Measurements from ENCODE around the gene C22orf31. TPM values are rescaled to one million over a fixed set of nuclear protein-coding genes. Genes with fewer than 3 reads are reported as not detected.

C22orf31 gene
- total RNA-seq, 4 donors from 2014 or later, result not detected

GRCh38 chr22:29016067-29016938 is 45.3 kb downstream of the C22orf31 start:
- TF ChIP-seq, protein P1, sequence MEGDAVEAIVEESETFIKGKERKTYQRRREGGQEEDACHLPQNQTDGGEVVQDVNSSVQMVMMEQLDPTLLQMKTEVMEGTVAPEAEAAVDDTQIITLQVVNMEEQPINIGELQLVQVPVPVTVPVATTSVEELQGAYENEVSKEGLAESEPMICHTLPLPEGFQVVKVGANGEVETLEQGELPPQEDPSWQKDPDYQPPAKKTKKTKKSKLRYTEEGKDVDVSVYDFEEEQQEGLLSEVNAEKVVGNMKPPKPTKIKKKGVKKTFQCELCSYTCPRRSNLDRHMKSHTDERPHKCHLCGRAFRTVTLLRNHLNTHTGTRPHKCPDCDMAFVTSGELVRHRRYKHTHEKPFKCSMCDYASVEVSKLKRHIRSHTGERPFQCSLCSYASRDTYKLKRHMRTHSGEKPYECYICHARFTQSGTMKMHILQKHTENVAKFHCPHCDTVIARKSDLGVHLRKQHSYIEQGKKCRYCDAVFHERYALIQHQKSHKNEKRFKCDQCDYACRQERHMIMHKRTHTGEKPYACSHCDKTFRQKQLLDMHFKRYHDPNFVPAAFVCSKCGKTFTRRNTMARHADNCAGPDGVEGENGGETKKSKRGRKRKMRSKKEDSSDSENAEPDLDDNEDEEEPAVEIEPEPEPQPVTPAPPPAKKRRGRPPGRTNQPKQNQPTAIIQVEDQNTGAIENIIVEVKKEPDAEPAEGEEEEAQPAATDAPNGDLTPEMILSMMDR (IDR thresholded peaks at IDR 0.05), result no peak
- no peak for DNase-seq (ENCODE audit: low spot score)
- ATAC-seq (ENCODE audit: low FRiP score), result no peak

DNA sequence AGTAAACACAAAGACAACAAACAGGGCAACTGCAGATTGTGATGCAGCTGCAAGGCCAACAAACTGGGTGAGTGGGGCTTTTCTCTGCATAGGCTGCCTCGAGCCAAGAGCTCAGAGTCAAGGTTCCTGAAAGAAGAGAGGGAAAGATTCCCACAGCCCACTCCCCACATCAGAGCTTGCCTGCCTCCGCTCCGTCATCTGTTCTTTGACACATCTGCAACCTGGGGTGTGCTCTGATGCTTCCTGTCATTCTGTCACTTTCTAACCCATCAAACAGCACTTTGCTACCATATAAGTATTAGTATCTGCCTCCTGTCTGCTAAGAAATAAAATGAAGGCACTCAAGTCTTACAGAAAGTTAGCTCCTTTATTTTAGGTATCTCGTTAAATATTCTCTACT is 46.9 kb downstream of the C22orf31 start:
- DNase-seq (ENCODE audit: low spot score), result no peak
- ATAC-seq (ENCODE audit: low FRiP score), result no peak

GRCh38 chr22:29014293-29014692 is 47.3 kb downstream of the C22orf31 start:
- ATAC-seq (ENCODE audit: low FRiP score), result no peak
- TF ChIP-seq, protein P1 (IDR thresholded peaks at IDR 0.05), result no peak
- DNase-seq (ENCODE audit: low spot score), result no peak

More for the DNA sequence above, 46.9 kb downstream of the C22orf31 start:
- TF ChIP-seq, protein P1 (IDR thresholded peaks at IDR 0.05), result no peak

- TF ChIP-seq, protein P1 (IDR thresholded peaks at IDR 0.05), result no peak
- no peak for ATAC-seq (ENCODE audit: low FRiP score)
- no peak for DNase-seq (ENCODE audit: low spot score)
These were observed 48.7 kb downstream of the C22orf31 start for GRCh38 chr22:29012952-29013351.

DNA sequence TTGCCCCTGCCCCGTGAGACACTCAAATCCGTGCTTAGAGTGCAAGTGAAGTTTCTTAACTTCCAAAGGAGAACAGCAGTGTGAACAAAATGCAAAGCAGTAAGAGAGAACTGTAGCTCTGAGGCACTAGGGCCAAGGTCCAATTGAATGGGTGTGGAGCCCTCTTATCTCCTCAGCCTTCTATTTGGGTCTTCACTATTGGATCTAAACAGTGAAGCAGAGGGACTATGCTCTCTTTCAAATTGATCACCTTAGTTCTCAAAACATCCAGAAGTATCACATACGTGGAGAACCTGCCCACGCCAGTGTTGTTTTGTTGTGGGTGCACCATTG is 49.6 kb downstream of the C22orf31 start:
- ATAC-seq (ENCODE audit: low FRiP score), result no peak
- TF ChIP-seq, protein P1 (IDR thresholded peaks at IDR 0.05), result no peak

GRCh38 chr22:29011240-29012100 is 50.2 kb downstream of the C22orf31 start:
- no peak for DNase-seq (ENCODE audit: low spot score)
- TF ChIP-seq, protein P1 (IDR thresholded peaks at IDR 0.05), result no peak
- no peak for ATAC-seq (ENCODE audit: low FRiP score)

More for the DNA sequence above, 49.6 kb downstream of the C22orf31 start:
- DNase-seq (ENCODE audit: low spot score), result no peak
